SU-DHL-6 (cell line): ENCODE data around the gene IGLL5.
A peak's percentile ranks its signal among the peaks of the same experiment; 100 is the strongest.

Source experiments
- H2AFZ ChIP-seq: fragments of 200-600 bp; sonication (generic); 2 replicates; pipeline ENCODE4 v1.6.1; 2014; ENCODE audit warnings: low read depth, mild to moderate bottlenecking, moderate library complexity, mixed read lengths, antibody characterized with exemption, low read length; ENCODE audit not compliant: severe bottlenecking
- H3F3A ChIP-seq: fragments of 200-600 bp; shearing (Covaris generic); 2 replicates; pipeline ENCODE4 v1.6.0; 2016; ENCODE audit warnings: antibody characterized with exemption, mild to moderate bottlenecking; ENCODE audit not compliant: insufficient read depth
- H3K27ac ChIP-seq: fragments of 200-600 bp; sonication (generic); 2 replicates; pipeline ENCODE4 v1.5.1; 2016; ENCODE audit warnings: low read depth, mild to moderate bottlenecking, low read length, moderate library complexity, mixed read lengths
- H3K27me3 ChIP-seq: fragments of 200-600 bp; sonication (generic), shearing (Covaris generic); 2 replicates; pipeline ENCODE4 v1.6.0; 2014; ENCODE audit warnings: mild to moderate bottlenecking, low read length
- H3K36me3 ChIP-seq: fragments of 200-600 bp; sonication (generic); 2 replicates; pipeline ENCODE4 v1.6.1; 2014; ENCODE audit warnings: mild to moderate bottlenecking, low read length, mixed read lengths
- H3K4me2 ChIP-seq: fragments of 300-600, 200-600 bp; shearing (Covaris generic), sonication (generic); 2 replicates; pipeline ENCODE4 v1.6.0; 2014; ENCODE audit warnings: low read length, low read depth, mild to moderate bottlenecking; ENCODE audit not compliant: poor library complexity, severe bottlenecking
- H3K4me3 ChIP-seq: fragments of 200-600 bp; sonication (generic); 2 replicates; pipeline ENCODE4 v1.5.1; 2014; ENCODE audit warnings: antibody characterized with exemption, low read length, mild to moderate bottlenecking, mixed read lengths; ENCODE audit not compliant: insufficient read depth, poor library complexity, severe bottlenecking
- H3K79me2 ChIP-seq: fragments of 200-600 bp; sonication (generic); 2 replicates; pipeline ENCODE4 v1.6.1; 2014; ENCODE audit warnings: mild to moderate bottlenecking, low read length, moderate library complexity; ENCODE audit not compliant: insufficient read depth
- H3K9ac ChIP-seq: fragments of 200-600 bp; sonication (generic); 2 replicates; pipeline ENCODE4 v1.7.0; 2014; ENCODE audit warnings: mild to moderate bottlenecking, low read length
- H3K9me2 ChIP-seq: fragments of 200-600 bp; sonication (generic); replicated peaks from 2 replicates; pipeline ENCODE4 v1.6.1; 2014; ENCODE audit warnings: low read length; ENCODE audit not compliant: insufficient read depth
- H3K9me3 ChIP-seq: fragments of 200-600 bp; sonication (generic); 2 replicates; pipeline ENCODE4 v1.6.1; 2014; ENCODE audit warnings: low read length, mixed read lengths; ENCODE audit not compliant: insufficient read depth
- H4K20me1 ChIP-seq: fragments of 200-600 bp; sonication (generic); 2 replicates; pipeline ENCODE4 v1.6.1; 2014; ENCODE audit warnings: low read depth, mild to moderate bottlenecking, antibody characterized with exemption, low read length, moderate library complexity, mixed read lengths
- EZH2phosphoT487 ChIP-seq: fragments of 200-600 bp; sonication (generic), shearing (Covaris generic); conservative IDR thresholded peaks from 2 replicates; pipeline ENCODE4 v1.6.1; 2018; ENCODE audit warnings: mild to moderate bottlenecking, antibody characterized with exemption, low read length, moderate library complexity, mixed read lengths
- TF ChIP-seq, protein P1 (sequence below): fragments of 200-600 bp; sonication (generic); IDR thresholded peaks from one replicate; pipeline ENCODE4 v1.5.1; 2017; ENCODE audit warnings: antibody characterized with exemption, mild to moderate bottlenecking, low read length, moderate library complexity; ENCODE audit not compliant: insufficient read depth, poor library complexity, severe bottlenecking

Gene IGLL5

GRCh38 chr22:22933807-22934542, 46.4 kb downstream of the IGLL5 start:
- H3K4me2 ChIP-seq = peak overlapping the region; percentile 46
- peak overlapping the region; percentile 96 for H3K27ac ChIP-seq
- peak overlapping the region; percentile 62 for H3K9ac ChIP-seq

DNA sequence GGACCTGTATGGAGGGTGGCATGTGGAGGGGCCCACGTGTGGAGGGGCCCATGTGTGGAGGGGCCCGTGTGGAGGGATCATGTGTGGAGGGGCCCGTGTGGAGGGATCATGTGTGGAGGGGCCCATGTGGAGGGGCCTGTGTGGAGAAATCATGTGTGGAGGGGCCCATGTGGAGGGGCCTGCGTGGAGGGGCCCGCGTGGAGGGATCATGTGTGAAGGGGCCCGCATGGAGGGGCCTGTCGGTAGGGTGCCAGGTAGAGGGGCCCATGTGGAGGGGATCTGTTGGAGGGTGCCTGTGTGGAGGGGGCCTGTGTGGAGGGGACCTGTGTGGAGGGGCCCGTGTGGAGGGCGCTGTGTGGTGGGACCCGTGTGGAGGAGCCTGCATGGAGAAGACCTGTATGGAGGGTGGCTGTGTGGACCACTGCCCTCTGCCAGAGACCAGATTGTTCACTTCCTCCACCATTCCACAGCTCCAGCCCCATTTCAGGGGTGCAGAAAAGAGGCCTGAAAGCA, 47.0 kb downstream of the IGLL5 start:
- TF ChIP-seq EZH2phosphoT487 = no peak
- TF ChIP-seq, protein P1, sequence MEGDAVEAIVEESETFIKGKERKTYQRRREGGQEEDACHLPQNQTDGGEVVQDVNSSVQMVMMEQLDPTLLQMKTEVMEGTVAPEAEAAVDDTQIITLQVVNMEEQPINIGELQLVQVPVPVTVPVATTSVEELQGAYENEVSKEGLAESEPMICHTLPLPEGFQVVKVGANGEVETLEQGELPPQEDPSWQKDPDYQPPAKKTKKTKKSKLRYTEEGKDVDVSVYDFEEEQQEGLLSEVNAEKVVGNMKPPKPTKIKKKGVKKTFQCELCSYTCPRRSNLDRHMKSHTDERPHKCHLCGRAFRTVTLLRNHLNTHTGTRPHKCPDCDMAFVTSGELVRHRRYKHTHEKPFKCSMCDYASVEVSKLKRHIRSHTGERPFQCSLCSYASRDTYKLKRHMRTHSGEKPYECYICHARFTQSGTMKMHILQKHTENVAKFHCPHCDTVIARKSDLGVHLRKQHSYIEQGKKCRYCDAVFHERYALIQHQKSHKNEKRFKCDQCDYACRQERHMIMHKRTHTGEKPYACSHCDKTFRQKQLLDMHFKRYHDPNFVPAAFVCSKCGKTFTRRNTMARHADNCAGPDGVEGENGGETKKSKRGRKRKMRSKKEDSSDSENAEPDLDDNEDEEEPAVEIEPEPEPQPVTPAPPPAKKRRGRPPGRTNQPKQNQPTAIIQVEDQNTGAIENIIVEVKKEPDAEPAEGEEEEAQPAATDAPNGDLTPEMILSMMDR = no peak
- H3K4me2 ChIP-seq = peak overlapping the region; percentile 46
- peaks cover 31% of the 10 kb centered on the region for H3K79me2 ChIP-seq
- no peaks in the 10 kb centered on the region for H3K27me3 ChIP-seq
- no peaks in the 10 kb centered on the region for H3K36me3 ChIP-seq
- H3F3A ChIP-seq = peaks cover 20% of the 10 kb centered on the region
- H3K9ac ChIP-seq = peak overlapping the region; percentile 62
- no peaks in the 10 kb centered on the region for H4K20me1 ChIP-seq
- peak overlapping the region; percentile 96 for H3K27ac ChIP-seq
- no peaks in the 10 kb centered on the region for H3K9me3 ChIP-seq
- no peak overlapping the region for H2AFZ ChIP-seq
- no peaks in the 10 kb centered on the region for H3K9me2 ChIP-seq
- H3K4me3 ChIP-seq = no peak overlapping the region

More at GRCh38 chr22:22933807-22934542, 46.4 kb downstream of the IGLL5 start:
- no peak overlapping the region for H3K4me3 ChIP-seq
- H3F3A ChIP-seq = peaks cover 20% of the 10 kb centered on the region
- H3K79me2 ChIP-seq = peaks cover 29% of the 10 kb centered on the region
- no peaks in the 10 kb centered on the region for H3K9me2 ChIP-seq
- no peaks in the 10 kb centered on the region for H3K9me3 ChIP-seq
- no peaks in the 10 kb centered on the region for H3K36me3 ChIP-seq
- H4K20me1 ChIP-seq = no peaks in the 10 kb centered on the region
- no peak overlapping the region for H2AFZ ChIP-seq
- no peaks in the 10 kb centered on the region for H3K27me3 ChIP-seq
- TF ChIP-seq, protein P1 = no peak
- TF ChIP-seq EZH2phosphoT487 = no peak

DNA sequence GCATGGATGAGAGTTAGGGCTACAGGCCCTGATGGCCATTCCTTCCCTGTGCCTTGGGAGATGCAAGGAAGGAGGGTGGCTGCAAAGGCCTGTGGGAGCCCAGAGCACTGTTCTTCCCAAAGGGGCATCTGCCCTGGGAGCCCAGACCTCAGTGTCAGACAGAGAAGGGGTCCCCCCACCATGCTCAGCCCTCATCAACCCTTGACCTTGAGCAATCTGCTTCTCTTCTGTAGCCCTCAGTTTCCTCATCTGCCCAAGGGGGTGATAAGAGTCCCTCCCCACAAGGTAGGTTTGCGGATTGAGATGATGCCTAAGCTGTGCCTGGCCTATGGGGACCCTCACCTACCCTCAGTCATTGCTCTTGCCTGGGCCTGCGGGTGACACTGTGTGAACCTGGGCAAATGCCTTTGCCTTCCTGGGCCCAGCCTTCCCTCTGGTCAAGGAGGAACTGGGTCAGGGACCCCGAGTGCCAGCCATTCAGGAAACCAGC, 47.5 kb downstream of the IGLL5 start:
- Histone ChIP-seq H3K9me2 (no peaks in the 10 kb centered on the region), H2AFZ (no peak overlapping the region), H3K9ac (peak overlapping the region; percentile 62), H3K79me2 (peaks cover 28% of the 10 kb centered on the region), H3K27me3 (no peaks in the 10 kb centered on the region), H3K4me3 (no peak overlapping the region), H3K27ac (peak overlapping the region; percentile 96), H3K4me2 (peak overlapping the region; percentile 46), H4K20me1 (no peaks in the 10 kb centered on the region), H3F3A (peaks cover 22% of the 10 kb centered on the region), H3K9me3 (no peaks in the 10 kb centered on the region), H3K36me3 (no peaks in the 10 kb centered on the region)
- TF ChIP-seq, protein P1 = no peak
- no peak for TF ChIP-seq EZH2phosphoT487
